GM12878 (cell line): Measurements from ENCODE around the gene NBEA. TPM values are rescaled to one million over a fixed set of nuclear protein-coding genes. Genes with fewer than 3 reads are reported as not detected.

Source experiments
- ATAC-seq: fragments of 200-7000 bp; cut with Tn5 transposase; 3 replicates; pipeline ENCODE4 v1.9.1; 2020; ENCODE audit warnings: mild to moderate bottlenecking, moderate library complexity
- BruUV-seq: library from RNA; stranded (reverse); fragments of 400-500 nt; replicated peaks from 2 replicates; lab custom pipeline; 2021; lab: Mats Ljungman, UMichigan
- CTCF ChIA-PET: fragments of 300-600 bp; sonication (Branson Sonifier 250); formaldehyde crosslinking; extraction: SDS; loops from one replicate; lab custom pipeline; 2021; ENCODE audit warnings: inconsistent platforms; lab: Yijun Ruan, JAX
- POLR2A ChIA-PET: fragments of 350-600 bp; formaldehyde crosslinking; extraction: SDS; loops from one replicate; lab custom pipeline; 2021; ENCODE audit warnings: inconsistent platforms; lab: Charles Lee
- RAD21 ChIA-PET: fragments of 300-600 bp; sonication (Branson Sonifier 250); formaldehyde crosslinking; loops from one replicate; lab custom pipeline; 2023; ENCODE audit warnings: antibody characterized with exemption; ENCODE audit not compliant: unreplicated experiment; lab: Charles Lee
- SMC1A ChIA-PET: fragments of 300-600 bp; sonication (Branson Sonifier 250); formaldehyde crosslinking; loops from one replicate; lab custom pipeline; 2023; ENCODE audit not compliant: unreplicated experiment, uncharacterized antibody; lab: Charles Lee
- DNase-seq: peaks from one replicate; pipeline ENCODE4 v3.0.0-alpha.2; 2011; ENCODE audit warnings: low read depth, low spot score
- FAIRE-seq: peaks from 3 replicates; lab custom pipeline; 2011; peaks lifted over from hg19 to GRCh38; lab: Jason Lieb, UNC
- H2AFZ ChIP-seq: 2 replicates; pipeline ENCODE4 v1.6.0; 2011; ENCODE audit warnings: low read depth, low read length, control low read depth; ENCODE audit not compliant: control insufficient read depth
- H3K27ac ChIP-seq: 2 replicates; pipeline ENCODE4 v1.5.1; 2011; ENCODE audit warnings: control low read depth; ENCODE audit not compliant: control insufficient read depth, insufficient read depth
- H3K27me3 ChIP-seq, 2 experiments: replicated peaks in 1 of 2; 2 replicates each; pipeline versions ENCODE4 v1.6.0 to v1.6.1; 2011; ENCODE audit warnings: low read length in 1 of 2; ENCODE audit not compliant: control insufficient read depth in 2 of 2, insufficient read depth in 2 of 2
- H3K36me3 ChIP-seq, 2 experiments: 2 replicates each; pipeline ENCODE4 v1.5.1; 2011; ENCODE audit warnings: low read length in 1 of 2; ENCODE audit not compliant: control insufficient read depth in 2 of 2, insufficient read depth in 2 of 2
- H3K4me1 ChIP-seq: 2 replicates; pipeline ENCODE4 v1.6.1; 2011; ENCODE audit warnings: mild to moderate bottlenecking, low read length, moderate library complexity, mixed read lengths; ENCODE audit not compliant: control insufficient read depth, insufficient read depth
- H3K4me2 ChIP-seq: 2 replicates; pipeline ENCODE4 v1.6.0; 2011; ENCODE audit warnings: control low read depth; ENCODE audit not compliant: control insufficient read depth, insufficient read depth
- H3K4me3 ChIP-seq: fragments of 200-600 bp; sonication (generic); 2 replicates; pipeline ENCODE4 v1.5.1; 2016
- H3K79me2 ChIP-seq: 2 replicates; pipeline ENCODE4 v1.6.0; 2011; ENCODE audit warnings: low read length; ENCODE audit not compliant: control insufficient read depth, insufficient read depth
- H3K9ac ChIP-seq: 2 replicates; pipeline ENCODE4 v1.8.0; 2011; ENCODE audit warnings: low read length, control low read depth, mixed read lengths; ENCODE audit not compliant: control insufficient read depth, insufficient read depth
- H3K9me3 ChIP-seq: replicated peaks from 3 replicates; pipeline ENCODE4 v1.5.1; 2011; ENCODE audit warnings: mild to moderate bottlenecking, low read length; ENCODE audit not compliant: control insufficient read depth, insufficient read depth
- H4K20me1 ChIP-seq: 2 replicates; pipeline ENCODE4 v1.6.0; 2011; ENCODE audit not compliant: control insufficient read depth, insufficient read depth
- CREM ChIP-seq: IDR thresholded peaks from 2 replicates; pipeline ENCODE4 v1.6.1; 2014; ENCODE audit warnings: antibody characterized with exemption, low read depth
- E2F4 ChIP-seq: IDR thresholded peaks from 2 replicates; pipeline ENCODE4 v1.6.1; 2012; ENCODE audit warnings: low read depth, low read length, improper control_type of control experiment
- EZH2 ChIP-seq: IDR thresholded peaks from 2 replicates; pipeline ENCODE4 v1.6.1; 2012; ENCODE audit warnings: low read depth, mild to moderate bottlenecking, control low read depth, inconsistent platforms, low read length, borderline replicate concordance; ENCODE audit not compliant: control insufficient read depth
- FOXK2 ChIP-seq: fragments of 450-650 bp; IDR thresholded peaks from 2 replicates; pipeline ENCODE4 v1.6.1; 2017; ENCODE audit warnings: mild to moderate bottlenecking, moderate library complexity
- HDAC6 ChIP-seq: fragments of 200-600 bp; sonication (generic); IDR thresholded peaks from one replicate; pipeline ENCODE4 v1.8.0; 2017; ENCODE audit warnings: antibody characterized with exemption; ENCODE audit not compliant: unreplicated experiment
- HDGF ChIP-seq: fragments of 450-650 bp; IDR thresholded peaks from 2 replicates; pipeline ENCODE4 v1.6.1; 2016; ENCODE audit warnings: antibody characterized with exemption
- KLF5 ChIP-seq: fragments of 450-650 bp; IDR thresholded peaks from 2 replicates; pipeline ENCODE4 v1.6.1; 2014; ENCODE audit warnings: mild to moderate bottlenecking; ENCODE audit not compliant: partially characterized antibody
- LARP7 ChIP-seq: fragments of 450-650 bp; IDR thresholded peaks from 2 replicates; pipeline ENCODE4 v1.6.1; 2017; ENCODE audit warnings: mild to moderate bottlenecking
- MTA3 ChIP-seq: IDR thresholded peaks from 2 replicates; pipeline ENCODE4 v1.6.1; 2012; ENCODE audit warnings: low read length, inconsistent platforms, borderline replicate concordance
- NBN ChIP-seq: fragments of 450-650 bp; IDR thresholded peaks from 2 replicates; pipeline ENCODE4 v1.6.1; 2016
- POU2F2 ChIP-seq: IDR thresholded peaks from 3 replicates; pipeline ENCODE4 v1.6.1; 2011; ENCODE audit warnings: low read depth, mild to moderate bottlenecking, low read length, borderline replicate concordance
- RAD21 ChIP-seq: IDR thresholded peaks from 2 replicates; pipeline ENCODE4 v1.6.1; 2011; ENCODE audit warnings: mild to moderate bottlenecking, low read depth, low read length, moderate library complexity; ENCODE audit not compliant: insufficient read depth
- ZNF24 ChIP-seq: fragments of 450-650 bp; IDR thresholded peaks from 2 replicates; pipeline ENCODE4 v1.6.1; 2017; ENCODE audit warnings: antibody characterized with exemption, mild to moderate bottlenecking
- ZZZ3 ChIP-seq: IDR thresholded peaks from 2 replicates; pipeline ENCODE4 v1.6.1; 2011; ENCODE audit warnings: low read depth; ENCODE audit not compliant: control insufficient read depth, insufficient read length
- WGBS: methylation state at CpG from one replicate; pipeline ENCODE4 v1.1.6; 2016; ENCODE audit warnings: low lambda C conversion rate; ENCODE audit not compliant: insufficient replicate concordance, insufficient coverage; ENCODE audit errors: missing lambda C conversion rate; 5-methylcytosine and 5-hydroxymethylcytosine counted together
- in situ Hi-C: fragments of 300-500 bp; cut with MboI; formaldehyde crosslinking; loops from 9 replicates; pipeline ENCODE4 v1.14.3; 2018; ENCODE audit warnings: mixed read lengths
- intact Hi-C: fragments of 100-400 bp; cut with micrococcal nuclease; formaldehyde crosslinking; loops from one replicate; pipeline ENCODE4 v1.14.2; 2022; ENCODE audit not compliant: unreplicated experiment
- polyA plus RNA-seq, 11 experiments: library from polyadenylated mRNA; depleted of rRNA in 4 of 11; unstranded in 6 of 11; stranded (reverse) in 5 of 11; fragments of >200 nt; fragmentation: Nextera tagmentation in 4 of 11; fragmentation: Illumina TruSeq in 1 of 11; extraction: Ambion mirVana in 4 of 11; extraction: Trizol in 1 of 11; gene quantifications; 1 replicate in 1 of 11; 2 replicates in 10 of 11; pipeline versions ENCODE4 v1.2.1 to v1.2.3, GENCODE V29; 2011 to 2016; ENCODE audit warnings: inconsistent platforms in 2 of 11, missing spikeins in 2 of 11, low read depth in 1 of 11
- total RNA-seq, 4 experiments: library from RNA; depleted of rRNA in 3 of 4; stranded (reverse); fragments of >200 nt in 3 of 4; fragmentation: Illumina TruSeq in 1 of 4; extraction: Trizol in 1 of 4; gene quantifications; 2 replicates each; pipeline versions ENCODE4 v1.2.1 to v1.2.3, GENCODE V29; 2013 to 2021
- TF ChIP-seq, protein P1 (sequence below): fragments of 450-650 bp; IDR thresholded peaks from 2 replicates; pipeline ENCODE4 v1.6.1; 2018; ENCODE audit warnings: mild to moderate bottlenecking, low read depth, moderate library complexity; ENCODE audit not compliant: partially characterized antibody
- TF ChIP-seq, protein P2 (sequence below): fragments of 150-350 bp; IDR thresholded peaks from 2 replicates; pipeline ENCODE4 v1.6.1; 2014; ENCODE audit warnings: mild to moderate bottlenecking, low read depth, low read length

Gene NBEA
- total and polyA plus RNA-seq, 10 of the 15 experiments (the other 5 are each of a cell fraction or from before 2014, with no cell fraction given), result 0.23 to 3.6 (median 0.55) TPM

- TF ChIP-seq FOXK2, result no peak
- TF ChIP-seq EZH2, result no peak
- TF ChIP-seq ZNF24, result no peak
- TF ChIP-seq KLF5, result no peak
- no peak for TF ChIP-seq CREM
- TF ChIP-seq, protein P1, sequence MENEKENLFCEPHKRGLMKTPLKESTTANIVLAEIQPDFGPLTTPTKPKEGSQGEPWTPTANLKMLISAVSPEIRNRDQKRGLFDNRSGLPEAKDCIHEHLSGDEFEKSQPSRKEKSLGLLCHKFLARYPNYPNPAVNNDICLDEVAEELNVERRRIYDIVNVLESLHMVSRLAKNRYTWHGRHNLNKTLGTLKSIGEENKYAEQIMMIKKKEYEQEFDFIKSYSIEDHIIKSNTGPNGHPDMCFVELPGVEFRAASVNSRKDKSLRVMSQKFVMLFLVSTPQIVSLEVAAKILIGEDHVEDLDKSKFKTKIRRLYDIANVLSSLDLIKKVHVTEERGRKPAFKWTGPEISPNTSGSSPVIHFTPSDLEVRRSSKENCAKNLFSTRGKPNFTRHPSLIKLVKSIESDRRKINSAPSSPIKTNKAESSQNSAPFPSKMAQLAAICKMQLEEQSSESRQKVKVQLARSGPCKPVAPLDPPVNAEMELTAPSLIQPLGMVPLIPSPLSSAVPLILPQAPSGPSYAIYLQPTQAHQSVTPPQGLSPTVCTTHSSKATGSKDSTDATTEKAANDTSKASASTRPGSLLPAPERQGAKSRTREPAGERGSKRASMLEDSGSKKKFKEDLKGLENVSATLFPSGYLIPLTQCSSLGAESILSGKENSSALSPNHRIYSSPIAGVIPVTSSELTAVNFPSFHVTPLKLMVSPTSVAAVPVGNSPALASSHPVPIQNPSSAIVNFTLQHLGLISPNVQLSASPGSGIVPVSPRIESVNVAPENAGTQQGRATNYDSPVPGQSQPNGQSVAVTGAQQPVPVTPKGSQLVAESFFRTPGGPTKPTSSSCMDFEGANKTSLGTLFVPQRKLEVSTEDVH, result no peak
- TF ChIP-seq HDGF, result no peak
- no peak for TF ChIP-seq RAD21
- TF ChIP-seq LARP7, result no peak
- no peak for TF ChIP-seq MTA3
- TF ChIP-seq POU2F2, result no peak
- no peak for TF ChIP-seq ZZZ3
- TF ChIP-seq HDAC6, result no peak
- TF ChIP-seq NBN, result no peak
- TF ChIP-seq, protein P2, sequence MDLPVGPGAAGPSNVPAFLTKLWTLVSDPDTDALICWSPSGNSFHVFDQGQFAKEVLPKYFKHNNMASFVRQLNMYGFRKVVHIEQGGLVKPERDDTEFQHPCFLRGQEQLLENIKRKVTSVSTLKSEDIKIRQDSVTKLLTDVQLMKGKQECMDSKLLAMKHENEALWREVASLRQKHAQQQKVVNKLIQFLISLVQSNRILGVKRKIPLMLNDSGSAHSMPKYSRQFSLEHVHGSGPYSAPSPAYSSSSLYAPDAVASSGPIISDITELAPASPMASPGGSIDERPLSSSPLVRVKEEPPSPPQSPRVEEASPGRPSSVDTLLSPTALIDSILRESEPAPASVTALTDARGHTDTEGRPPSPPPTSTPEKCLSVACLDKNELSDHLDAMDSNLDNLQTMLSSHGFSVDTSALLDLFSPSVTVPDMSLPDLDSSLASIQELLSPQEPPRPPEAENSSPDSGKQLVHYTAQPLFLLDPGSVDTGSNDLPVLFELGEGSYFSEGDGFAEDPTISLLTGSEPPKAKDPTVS, result no peak
- TF ChIP-seq E2F4, result no peak
- ChIA-PET POLR2A (no interaction called here), RAD21 (no interaction called here), SMC1A (interaction anchor here (0.7 kb wide), 1 partner anchor 38 kb away, joined by 3 read pairs; no protein-coding TSS in a partner anchor), CTCF (interaction anchor here (1.0 kb wide), 1 partner anchor 22 kb away, joined by 4 read pairs; no protein-coding TSS in a partner anchor)
- Histone ChIP-seq H3K4me2 (no peak overlapping the region), H4K20me1 (no peaks in the 10 kb centered on the region), H3K9me3 (no peaks in the 10 kb centered on the region), H3K36me3 (no peaks in the 10 kb centered on the region), H3K79me2 (no peaks in the 10 kb centered on the region), H3K9ac (no peak overlapping the region), H3K27me3 (no peaks in the 10 kb centered on the region), H3K4me3 (no peak overlapping the region), H3K27ac (no peak overlapping the region), H2AFZ (no peak overlapping the region), H3K4me1 (no peaks in the 10 kb centered on the region)
- no TSS peak for BruUV-seq
- DNase-seq (no peak), ATAC-seq (no peak), FAIRE-seq (no peak)
- in situ Hi-C loops, result no loop called here
- WGBS, result 45% methylated on average over 5 of the region's 5 CpGs
- intact Hi-C loops, result no loop called here
These were observed 654.4 kb downstream of the NBEA start for GRCh38 chr13:35596321-35597030.
